HepG2 (cell line): ENCODE data around the gene RRAD. TPM values are rescaled to one million over a fixed set of nuclear protein-coding genes. Genes with fewer than 3 reads are reported as not detected.

Source experiments
- ARNT ChIP-seq: fragments of 450-650 bp; IDR thresholded peaks from 2 replicates; pipeline ENCODE4 v1.6.1; 2017
- EED ChIP-seq: sonication (generic); formaldehyde crosslinking; IDR thresholded peaks from 2 replicates; pipeline ENCODE4 v1.5.0; 2020; ENCODE audit warnings: mild to moderate bottlenecking, missing genetic modification reagents
- MEF2D ChIP-seq: sonication (generic); formaldehyde crosslinking; IDR thresholded peaks from 2 replicates; pipeline ENCODE4 v1.5.1; 2020; ENCODE audit warnings: mild to moderate bottlenecking, missing genetic modification reagents
- MTF2 ChIP-seq: sonication (generic); formaldehyde crosslinking; IDR thresholded peaks from 2 replicates; pipeline ENCODE4 v1.5.0; 2020; ENCODE audit warnings: missing genetic modification reagents, borderline replicate concordance
- PHF5A ChIP-seq: IDR thresholded peaks from one replicate; pipeline ENCODE4 v1.6.1; 2018; ENCODE audit warnings: low read depth, missing genetic modification reagents; ENCODE audit not compliant: unreplicated experiment
- SMARCC2 ChIP-seq: fragments of 450-650 bp; IDR thresholded peaks from 2 replicates; pipeline ENCODE4 v1.6.1; 2017; ENCODE audit warnings: antibody characterized with exemption, mild to moderate bottlenecking
- SOX5 ChIP-seq: IDR thresholded peaks from 2 replicates; pipeline ENCODE4 v1.6.1; 2016; ENCODE audit warnings: borderline replicate concordance
- THYN1 ChIP-seq: sonication (generic); formaldehyde crosslinking; IDR thresholded peaks from 2 replicates; pipeline ENCODE4 v1.8.1; 2023; ENCODE audit warnings: low read depth, mild to moderate bottlenecking, moderate library complexity, missing genetic modification reagents, borderline replicate concordance
- ZMYM2 ChIP-seq: sonication (generic); formaldehyde crosslinking; IDR thresholded peaks from 2 replicates; pipeline ENCODE4 v1.8.0; 2022; ENCODE audit warnings: mild to moderate bottlenecking, missing genetic modification reagents
- ZNF24 ChIP-seq: fragments of 450-650 bp; IDR thresholded peaks from 2 replicates; pipeline ENCODE4 v1.6.1; 2017; ENCODE audit warnings: antibody characterized with exemption, mild to moderate bottlenecking
- ZNF510 ChIP-seq: sonication (generic); formaldehyde crosslinking; IDR thresholded peaks from 2 replicates; pipeline ENCODE4 v1.4.0; 2020; ENCODE audit warnings: low read depth, mild to moderate bottlenecking, missing genetic modification reagents
- ZNF749 ChIP-seq: sonication (generic); formaldehyde crosslinking; IDR thresholded peaks from 2 replicates; pipeline ENCODE4 v1.8.0; 2022; ENCODE audit warnings: mild to moderate bottlenecking, missing genetic modification reagents, moderate library complexity, borderline replicate concordance
- ZNF781 ChIP-seq: sonication (generic); formaldehyde crosslinking; IDR thresholded peaks from 2 replicates; pipeline ENCODE4 v1.5.1; 2020; ENCODE audit warnings: borderline replicate concordance, mild to moderate bottlenecking, missing genetic modification reagents; ENCODE audit errors: not compliant biosample characterization
- ZSCAN31 ChIP-seq: sonication (generic); formaldehyde crosslinking; IDR thresholded peaks from 2 replicates; pipeline ENCODE4 v1.5.0; 2020; ENCODE audit warnings: low read depth, mild to moderate bottlenecking, missing genetic modification reagents
- ZSCAN9 ChIP-seq: IDR thresholded peaks from 2 replicates; pipeline ENCODE4 v1.6.1; 2016; ENCODE audit warnings: borderline replicate concordance
- polyA plus RNA-seq, 8 experiments: library from polyadenylated mRNA; depleted of rRNA in 3 of 8; stranded (reverse) in 7 of 8; unstranded in 1 of 8; fragments of >200 nt; fragmentation: Illumina TruSeq in 4 of 8; extraction: Trizol in 4 of 8; gene quantifications; 2 replicates each; pipeline versions ENCODE4 v1.2.1 to v1.2.3, GENCODE V29; 2011 to 2016; ENCODE audit warnings: low read depth in 4 of 8, missing spikeins in 1 of 8, mixed read lengths in 1 of 8; ENCODE audit not compliant: insufficient read depth in 1 of 8
- total RNA-seq, 5 experiments: library from RNA; depleted of rRNA; stranded (reverse); fragments of >200 nt; fragmentation: Illumina TruSeq; extraction: Trizol; gene quantifications; 2 replicates each; pipeline ENCODE4 v1.2.3, GENCODE V29; 2016; ENCODE audit warnings: low read depth in 1 of 5
- TF ChIP-seq, protein P1 (sequence below): sonication (generic); formaldehyde crosslinking; IDR thresholded peaks from 2 replicates; pipeline ENCODE4 v1.5.0; 2020; ENCODE audit warnings: mild to moderate bottlenecking, missing genetic modification reagents
- TF ChIP-seq, protein P2 (sequence below): sonication (generic); formaldehyde crosslinking; conservative IDR thresholded peaks from 2 replicates; pipeline ENCODE4 v1.8.1; 2023; ENCODE audit warnings: missing genetic modification reagents
- TF ChIP-seq, protein P3 (sequence below): sonication (generic); formaldehyde crosslinking; IDR thresholded peaks from 2 replicates; pipeline ENCODE4 v1.9.0; 2021; ENCODE audit warnings: missing genetic modification reagents, mild to moderate bottlenecking, borderline replicate concordance
- TF ChIP-seq, protein P4 (sequence below): IDR thresholded peaks from 2 replicates; pipeline ENCODE4 v1.6.1; 2016; ENCODE audit warnings: control low read depth
- TF ChIP-seq, protein P5 (sequence below): IDR thresholded peaks from 2 replicates; pipeline ENCODE4 v1.6.1; 2016
- TF ChIP-seq, protein P6 (sequence below): sonication (generic); formaldehyde crosslinking; IDR thresholded peaks from 2 replicates; pipeline ENCODE4 v1.4.0; 2020; ENCODE audit warnings: missing genetic modification reagents, borderline replicate concordance

RRAD gene
- total and polyA plus RNA-seq, 2 of the 13 experiments (the other 11 are each of a cell fraction or from before 2014, with no cell fraction given) = 0.80 to 1.1 TPM

DNA sequence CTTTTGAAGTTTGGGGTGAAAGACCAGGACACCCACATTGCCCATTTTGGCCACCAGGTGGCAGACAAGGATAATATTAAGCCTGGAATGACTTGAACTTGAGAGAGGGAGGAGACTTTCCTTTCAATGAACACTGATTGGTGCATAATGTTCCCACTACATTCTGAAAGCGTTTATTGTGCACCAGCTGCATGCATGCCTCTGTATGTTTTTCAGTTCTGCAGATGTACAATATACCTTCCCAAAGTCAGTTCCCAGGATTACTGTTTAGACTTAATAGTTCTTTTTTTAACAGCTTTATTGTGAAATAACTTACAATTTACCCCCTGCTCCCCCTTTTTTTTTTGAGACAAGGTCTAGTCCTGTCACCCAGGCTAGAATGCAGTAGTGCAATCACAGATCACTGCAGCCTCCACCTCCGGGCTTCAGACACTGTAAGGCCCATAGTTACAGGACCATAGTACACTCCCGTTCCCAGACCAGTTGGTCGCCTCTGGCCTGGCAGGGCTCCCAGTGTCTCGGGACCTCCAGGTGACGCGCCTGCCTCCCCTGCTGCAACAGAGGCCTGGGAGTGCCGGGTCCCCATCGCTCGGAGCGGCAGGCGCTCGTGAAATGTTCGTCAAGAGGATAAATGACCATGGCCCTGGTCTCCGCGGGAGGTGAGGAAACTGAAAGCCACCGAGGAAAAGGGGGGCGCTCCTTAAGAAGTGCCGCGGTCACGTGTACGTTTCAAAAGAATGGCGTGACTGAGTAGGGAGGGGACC lies 22.1 kb upstream of the RRAD start (continued):
- TF ChIP-seq, protein P1, sequence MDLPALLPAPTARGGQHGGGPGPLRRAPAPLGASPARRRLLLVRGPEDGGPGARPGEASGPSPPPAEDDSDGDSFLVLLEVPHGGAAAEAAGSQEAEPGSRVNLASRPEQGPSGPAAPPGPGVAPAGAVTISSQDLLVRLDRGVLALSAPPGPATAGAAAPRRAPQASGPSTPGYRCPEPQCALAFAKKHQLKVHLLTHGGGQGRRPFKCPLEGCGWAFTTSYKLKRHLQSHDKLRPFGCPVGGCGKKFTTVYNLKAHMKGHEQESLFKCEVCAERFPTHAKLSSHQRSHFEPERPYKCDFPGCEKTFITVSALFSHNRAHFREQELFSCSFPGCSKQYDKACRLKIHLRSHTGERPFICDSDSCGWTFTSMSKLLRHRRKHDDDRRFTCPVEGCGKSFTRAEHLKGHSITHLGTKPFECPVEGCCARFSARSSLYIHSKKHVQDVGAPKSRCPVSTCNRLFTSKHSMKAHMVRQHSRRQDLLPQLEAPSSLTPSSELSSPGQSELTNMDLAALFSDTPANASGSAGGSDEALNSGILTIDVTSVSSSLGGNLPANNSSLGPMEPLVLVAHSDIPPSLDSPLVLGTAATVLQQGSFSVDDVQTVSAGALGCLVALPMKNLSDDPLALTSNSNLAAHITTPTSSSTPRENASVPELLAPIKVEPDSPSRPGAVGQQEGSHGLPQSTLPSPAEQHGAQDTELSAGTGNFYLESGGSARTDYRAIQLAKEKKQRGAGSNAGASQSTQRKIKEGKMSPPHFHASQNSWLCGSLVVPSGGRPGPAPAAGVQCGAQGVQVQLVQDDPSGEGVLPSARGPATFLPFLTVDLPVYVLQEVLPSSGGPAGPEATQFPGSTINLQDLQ (CRISPR knock-in tag) = no peak
- TF ChIP-seq ZSCAN31 (CRISPR knock-in tag) (no peak), ARNT (no peak), SMARCC2 (no peak), ZNF24 (0 out of 2 replicates have a peak, but pooled peaks have one; percentile 33), ZNF781 (CRISPR knock-in tag) (no peak), EED (no peak), ZNF510 (CRISPR knock-in tag) (no peak), MEF2D (CRISPR knock-in tag) (no peak), ZSCAN9 (CRISPR knock-in tag) (peak; percentile 55; the same call in 1 of the 2 replicates), ZMYM2 (CRISPR knock-in tag) (peak; percentile 58; the same call in 1 of the 2 replicates), THYN1 (CRISPR knock-in tag) (no peak), MTF2 (CRISPR knock-in tag) (no peak), PHF5A (CRISPR knock-in tag) (no peak), SOX5 (CRISPR knock-in tag) (no peak; the same call in 1 of the 2 replicates), ZNF749 (CRISPR knock-in tag) (no peak)
- TF ChIP-seq, protein P2, sequence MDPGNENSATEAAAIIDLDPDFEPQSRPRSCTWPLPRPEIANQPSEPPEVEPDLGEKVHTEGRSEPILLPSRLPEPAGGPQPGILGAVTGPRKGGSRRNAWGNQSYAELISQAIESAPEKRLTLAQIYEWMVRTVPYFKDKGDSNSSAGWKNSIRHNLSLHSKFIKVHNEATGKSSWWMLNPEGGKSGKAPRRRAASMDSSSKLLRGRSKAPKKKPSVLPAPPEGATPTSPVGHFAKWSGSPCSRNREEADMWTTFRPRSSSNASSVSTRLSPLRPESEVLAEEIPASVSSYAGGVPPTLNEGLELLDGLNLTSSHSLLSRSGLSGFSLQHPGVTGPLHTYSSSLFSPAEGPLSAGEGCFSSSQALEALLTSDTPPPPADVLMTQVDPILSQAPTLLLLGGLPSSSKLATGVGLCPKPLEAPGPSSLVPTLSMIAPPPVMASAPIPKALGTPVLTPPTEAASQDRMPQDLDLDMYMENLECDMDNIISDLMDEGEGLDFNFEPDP (CRISPR knock-in tag) = no peak
- TF ChIP-seq, protein P3, sequence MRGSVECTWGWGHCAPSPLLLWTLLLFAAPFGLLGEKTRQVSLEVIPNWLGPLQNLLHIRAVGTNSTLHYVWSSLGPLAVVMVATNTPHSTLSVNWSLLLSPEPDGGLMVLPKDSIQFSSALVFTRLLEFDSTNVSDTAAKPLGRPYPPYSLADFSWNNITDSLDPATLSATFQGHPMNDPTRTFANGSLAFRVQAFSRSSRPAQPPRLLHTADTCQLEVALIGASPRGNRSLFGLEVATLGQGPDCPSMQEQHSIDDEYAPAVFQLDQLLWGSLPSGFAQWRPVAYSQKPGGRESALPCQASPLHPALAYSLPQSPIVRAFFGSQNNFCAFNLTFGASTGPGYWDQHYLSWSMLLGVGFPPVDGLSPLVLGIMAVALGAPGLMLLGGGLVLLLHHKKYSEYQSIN = no peak
- TF ChIP-seq, protein P4, sequence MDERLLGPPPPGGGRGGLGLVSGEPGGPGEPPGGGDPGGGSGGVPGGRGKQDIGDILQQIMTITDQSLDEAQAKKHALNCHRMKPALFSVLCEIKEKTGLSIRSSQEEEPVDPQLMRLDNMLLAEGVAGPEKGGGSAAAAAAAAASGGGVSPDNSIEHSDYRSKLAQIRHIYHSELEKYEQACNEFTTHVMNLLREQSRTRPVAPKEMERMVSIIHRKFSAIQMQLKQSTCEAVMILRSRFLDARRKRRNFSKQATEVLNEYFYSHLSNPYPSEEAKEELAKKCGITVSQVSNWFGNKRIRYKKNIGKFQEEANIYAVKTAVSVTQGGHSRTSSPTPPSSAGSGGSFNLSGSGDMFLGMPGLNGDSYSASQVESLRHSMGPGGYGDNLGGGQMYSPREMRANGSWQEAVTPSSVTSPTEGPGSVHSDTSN (CRISPR knock-in tag) = no peak
- TF ChIP-seq, protein P5, sequence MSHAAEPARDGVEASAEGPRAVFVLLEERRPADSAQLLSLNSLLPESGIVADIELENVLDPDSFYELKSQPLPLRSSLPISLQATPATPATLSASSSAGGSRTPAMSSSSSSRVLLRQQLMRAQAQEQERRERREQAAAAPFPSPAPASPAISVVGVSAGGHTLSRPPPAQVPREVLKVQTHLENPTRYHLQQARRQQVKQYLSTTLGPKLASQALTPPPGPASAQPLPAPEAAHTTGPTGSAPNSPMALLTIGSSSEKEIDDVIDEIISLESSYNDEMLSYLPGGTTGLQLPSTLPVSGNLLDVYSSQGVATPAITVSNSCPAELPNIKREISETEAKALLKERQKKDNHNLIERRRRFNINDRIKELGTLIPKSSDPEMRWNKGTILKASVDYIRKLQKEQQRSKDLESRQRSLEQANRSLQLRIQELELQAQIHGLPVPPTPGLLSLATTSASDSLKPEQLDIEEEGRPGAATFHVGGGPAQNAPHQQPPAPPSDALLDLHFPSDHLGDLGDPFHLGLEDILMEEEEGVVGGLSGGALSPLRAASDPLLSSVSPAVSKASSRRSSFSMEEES = no peak
- TF ChIP-seq, protein P6, sequence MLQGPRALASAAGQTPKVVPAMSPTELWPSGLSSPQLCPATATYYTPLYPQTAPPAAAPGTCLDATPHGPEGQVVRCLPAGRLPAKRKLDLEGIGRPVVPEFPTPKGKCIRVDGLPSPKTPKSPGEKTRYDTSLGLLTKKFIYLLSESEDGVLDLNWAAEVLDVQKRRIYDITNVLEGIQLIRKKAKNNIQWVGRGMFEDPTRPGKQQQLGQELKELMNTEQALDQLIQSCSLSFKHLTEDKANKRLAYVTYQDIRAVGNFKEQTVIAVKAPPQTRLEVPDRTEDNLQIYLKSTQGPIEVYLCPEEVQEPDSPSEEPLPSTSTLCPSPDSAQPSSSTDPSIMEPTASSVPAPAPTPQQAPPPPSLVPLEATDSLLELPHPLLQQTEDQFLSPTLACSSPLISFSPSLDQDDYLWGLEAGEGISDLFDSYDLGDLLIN (CRISPR knock-in tag) = no peak
